ENCODE data around the gene PPFIBP1. TPM values are rescaled to one million over a fixed set of nuclear protein-coding genes. Genes with fewer than 3 reads are reported as not detected.

PPFIBP1 gene
- polyA plus RNA-seq, 1 of the 3 experiments (the other 2 are of a cell fraction) = 55.0 TPM

DNA sequence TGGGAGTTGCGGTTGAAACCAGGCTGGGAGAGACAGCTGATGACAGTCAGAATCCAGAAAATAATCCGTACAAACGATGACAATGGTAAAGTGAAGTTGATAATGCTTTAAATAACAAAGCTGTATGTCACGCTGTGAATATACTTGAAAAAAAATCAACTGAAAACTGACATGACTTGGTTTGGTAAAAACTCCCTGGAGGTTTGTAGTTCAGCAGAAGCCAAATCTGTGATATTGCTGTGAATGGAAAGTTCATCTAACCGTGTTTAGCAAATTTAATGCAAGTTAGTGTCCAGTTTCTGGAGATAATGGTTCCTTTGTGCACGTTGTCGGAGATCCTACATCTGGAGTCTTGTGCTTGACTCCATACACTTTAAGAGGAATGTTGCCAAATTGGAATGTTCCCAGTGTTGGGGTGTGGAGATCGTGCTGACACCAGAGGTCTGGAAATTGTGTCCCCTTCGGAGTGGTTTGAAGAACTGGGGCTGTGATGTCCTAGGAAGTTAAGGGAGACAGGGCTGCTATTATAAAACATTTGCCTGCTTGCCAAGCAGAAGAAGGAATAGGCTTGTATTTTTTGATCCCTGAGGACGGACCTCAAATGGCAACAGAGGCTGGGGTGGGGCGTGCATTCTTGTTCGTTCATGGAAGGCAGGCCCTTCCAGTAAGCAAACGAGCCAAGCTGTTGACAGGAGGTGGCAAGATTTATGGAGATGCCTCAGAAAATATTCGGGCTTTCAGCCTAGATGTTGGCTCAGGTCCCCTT lies 30.6 kb downstream of the PPFIBP1 start:
- H3K4me1 ChIP-seq (ENCODE audit: control insufficient read depth in 1 of 2, insufficient read depth in 2 of 2, low read depth in 1 of 2, low read length in 1 of 2) = peaks cover 11 to 56% of the 10 kb centered on the region in 2 experiments
- ChIA-PET CTCF (interaction anchor here (0.9 kb wide), 1 partner anchor 8 kb away, joined by 3 read pairs; no protein-coding TSS in a partner anchor), POLR2A (no interaction called here)
- H3K27me3 ChIP-seq (ENCODE audit: insufficient read depth) = no peaks in the 10 kb centered on the region
- peak overlapping the region; percentile 52 to 77; a peak in 3 of 4 replicates for H3K27ac ChIP-seq (ENCODE audit: low read depth in 2 of 2, low read length in 1 of 2)
- no peak overlapping the region for H2AFZ ChIP-seq (ENCODE audit: low read depth)
- H3K4me2 ChIP-seq = no peak overlapping the region
- TF ChIP-seq EP300 (IDR thresholded peaks at IDR 0.05; ENCODE audit: borderline replicate concordance in 1 of 2, low read depth in 1 of 2, low read length in 1 of 2) = 0 out of 4 replicates have a peak, but pooled peaks of 1 of the 2 experiments have one; percentile 33
- TF ChIP-seq, protein P1, sequence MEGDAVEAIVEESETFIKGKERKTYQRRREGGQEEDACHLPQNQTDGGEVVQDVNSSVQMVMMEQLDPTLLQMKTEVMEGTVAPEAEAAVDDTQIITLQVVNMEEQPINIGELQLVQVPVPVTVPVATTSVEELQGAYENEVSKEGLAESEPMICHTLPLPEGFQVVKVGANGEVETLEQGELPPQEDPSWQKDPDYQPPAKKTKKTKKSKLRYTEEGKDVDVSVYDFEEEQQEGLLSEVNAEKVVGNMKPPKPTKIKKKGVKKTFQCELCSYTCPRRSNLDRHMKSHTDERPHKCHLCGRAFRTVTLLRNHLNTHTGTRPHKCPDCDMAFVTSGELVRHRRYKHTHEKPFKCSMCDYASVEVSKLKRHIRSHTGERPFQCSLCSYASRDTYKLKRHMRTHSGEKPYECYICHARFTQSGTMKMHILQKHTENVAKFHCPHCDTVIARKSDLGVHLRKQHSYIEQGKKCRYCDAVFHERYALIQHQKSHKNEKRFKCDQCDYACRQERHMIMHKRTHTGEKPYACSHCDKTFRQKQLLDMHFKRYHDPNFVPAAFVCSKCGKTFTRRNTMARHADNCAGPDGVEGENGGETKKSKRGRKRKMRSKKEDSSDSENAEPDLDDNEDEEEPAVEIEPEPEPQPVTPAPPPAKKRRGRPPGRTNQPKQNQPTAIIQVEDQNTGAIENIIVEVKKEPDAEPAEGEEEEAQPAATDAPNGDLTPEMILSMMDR (IDR thresholded peaks at IDR 0.05) = no peak
- TF ChIP-seq, protein P2, sequence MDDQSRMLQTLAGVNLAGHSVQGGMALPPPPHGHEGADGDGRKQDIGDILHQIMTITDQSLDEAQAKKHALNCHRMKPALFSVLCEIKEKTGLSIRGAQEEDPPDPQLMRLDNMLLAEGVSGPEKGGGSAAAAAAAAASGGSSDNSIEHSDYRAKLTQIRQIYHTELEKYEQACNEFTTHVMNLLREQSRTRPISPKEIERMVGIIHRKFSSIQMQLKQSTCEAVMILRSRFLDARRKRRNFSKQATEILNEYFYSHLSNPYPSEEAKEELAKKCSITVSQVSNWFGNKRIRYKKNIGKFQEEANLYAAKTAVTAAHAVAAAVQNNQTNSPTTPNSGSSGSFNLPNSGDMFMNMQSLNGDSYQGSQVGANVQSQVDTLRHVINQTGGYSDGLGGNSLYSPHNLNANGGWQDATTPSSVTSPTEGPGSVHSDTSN (IDR thresholded peaks at IDR 0.05) = peak; percentile 69
- peaks cover 22% of the 10 kb centered on the region for H3F3A ChIP-seq (replicated peaks; ENCODE audit: insufficient read depth)
- H3K36me3 ChIP-seq (replicated peaks in 1 of 2; ENCODE audit: control insufficient read depth in 1 of 2, insufficient read depth in 2 of 2, low read length in 1 of 2) = peaks cover 4 to 11% of the 10 kb centered on the region in 2 experiments
- no peak overlapping the region for H3K4me3 ChIP-seq (ENCODE audit: low read depth in 2 of 2, low read length in 1 of 2)
- peaks cover 100% of the 10 kb centered on the region for H3K79me2 ChIP-seq (ENCODE audit: insufficient read depth)
- H3K9ac ChIP-seq = no peak overlapping the region
- WGBS (ENCODE audit: low lambda C conversion rate) = 80% methylated on average over 14 of the region's 14 CpGs
- no peaks in the 10 kb centered on the region for H3K9me2 ChIP-seq
- no peak for DNase-seq
- H3K9me3 ChIP-seq = no peaks in the 10 kb centered on the region
- no peaks in the 10 kb centered on the region for H4K20me1 ChIP-seq (ENCODE audit: insufficient read depth)

DNA sequence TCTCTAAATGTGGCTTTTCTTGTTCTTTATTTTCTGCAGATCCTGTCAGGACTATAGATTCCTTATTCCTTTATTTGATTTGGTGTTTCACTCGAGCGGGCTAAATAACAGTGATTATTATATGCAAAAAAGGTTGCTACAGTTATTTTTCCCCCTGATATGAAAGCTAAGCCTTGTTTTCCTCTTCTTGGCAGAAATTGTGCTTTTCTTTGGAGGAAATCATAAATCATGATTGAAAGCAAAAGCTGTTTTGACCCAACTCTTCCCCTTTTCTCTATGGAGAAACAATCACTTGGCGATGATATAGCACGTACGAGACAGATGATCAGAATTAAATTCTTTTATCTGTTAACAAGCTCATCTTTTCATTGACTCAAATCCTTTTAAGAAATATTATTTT lies 31.4 kb downstream of the PPFIBP1 start:
- Histone ChIP-seq H3K4me3 (ENCODE audit: low read depth in 2 of 2, low read length in 1 of 2) (no peak overlapping the region), H2AFZ (ENCODE audit: low read depth) (no peak overlapping the region), H3K4me1 (ENCODE audit: control insufficient read depth in 1 of 2, insufficient read depth in 2 of 2, low read depth in 1 of 2, low read length in 1 of 2) (peaks cover 5 to 53% of the 10 kb centered on the region in 2 experiments; a peak in 3 of 4 replicates), H3K79me2 (ENCODE audit: insufficient read depth) (peaks cover 100% of the 10 kb centered on the region), H4K20me1 (ENCODE audit: insufficient read depth) (no peaks in the 10 kb centered on the region), H3K9me2 (no peaks in the 10 kb centered on the region), H3K27ac (ENCODE audit: low read depth in 2 of 2, low read length in 1 of 2) (peak overlapping the region; percentile 52 to 77; a peak in 3 of 4 replicates), H3K9ac (no peak overlapping the region), H3K36me3 (replicated peaks in 1 of 2; ENCODE audit: control insufficient read depth in 1 of 2, insufficient read depth in 2 of 2, low read length in 1 of 2) (peaks cover 2 to 11% of the 10 kb centered on the region in 2 experiments), H3F3A (replicated peaks; ENCODE audit: insufficient read depth) (peaks cover 16% of the 10 kb centered on the region), H3K27me3 (ENCODE audit: insufficient read depth) (no peaks in the 10 kb centered on the region), H3K9me3 (no peaks in the 10 kb centered on the region), H3K4me2 (no peak overlapping the region)
- POLR2A ChIA-PET = no interaction called here
- WGBS (ENCODE audit: low lambda C conversion rate) = 89% methylated on average over 5 of the region's 5 CpGs
- CTCF ChIA-PET = interaction anchor here (0.9 kb wide), 2 partner anchors 9 to 97 kb away, joined by 3 read pairs; no protein-coding TSS in a partner anchor
- TF ChIP-seq, protein P3, sequence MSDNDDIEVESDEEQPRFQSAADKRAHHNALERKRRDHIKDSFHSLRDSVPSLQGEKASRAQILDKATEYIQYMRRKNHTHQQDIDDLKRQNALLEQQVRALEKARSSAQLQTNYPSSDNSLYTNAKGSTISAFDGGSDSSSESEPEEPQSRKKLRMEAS (IDR thresholded peaks at IDR 0.05; ENCODE audit: low read depth) = no peak
- no peak for TF ChIP-seq GABPA (IDR thresholded peaks at IDR 0.05; ENCODE audit: low read depth)
- no peak for TF ChIP-seq GATA2 (CRISPR knock-in tag; IDR thresholded peaks at IDR 0.05)
- no peak for TF ChIP-seq TCF12 (IDR thresholded peaks at IDR 0.05)
- no peak for TF ChIP-seq RAD21 (IDR thresholded peaks at IDR 0.05; ENCODE audit: low read length)
- TF ChIP-seq TAF1 (IDR thresholded peaks at IDR 0.05; ENCODE audit: borderline replicate concordance, low read depth, low read length) = no peak
- 0 out of 4 replicates have a peak, but pooled peaks of 1 of the 2 experiments have one; percentile 5 for TF ChIP-seq EP300 (IDR thresholded peaks at IDR 0.05; ENCODE audit: borderline replicate concordance in 1 of 2, low read depth in 1 of 2, low read length in 1 of 2)
- no peak for TF ChIP-seq MXI1 (IDR thresholded peaks at IDR 0.05; ENCODE audit: low read depth, low read length)
- no peak for TF ChIP-seq NRF1 (IDR thresholded peaks at IDR 0.05; ENCODE audit: low read depth, low read length)
- no peak for TF ChIP-seq NFIC (IDR thresholded peaks at IDR 0.05; ENCODE audit: borderline replicate concordance)
- no peak for TF ChIP-seq FOSL2 (IDR thresholded peaks at IDR 0.05; ENCODE audit: borderline replicate concordance, low read depth)
- no peak for TF ChIP-seq MEF2A (IDR thresholded peaks at IDR 0.05; ENCODE audit: borderline replicate concordance, low read depth)
- no peak for TF ChIP-seq FOXJ3 (CRISPR knock-in tag; IDR thresholded peaks at IDR 0.05)
- TF ChIP-seq SIN3A (IDR thresholded peaks at IDR 0.05; ENCODE audit: borderline replicate concordance, low read depth, low read length) = no peak
- TF ChIP-seq, protein P2 (IDR thresholded peaks at IDR 0.05) = peak; percentile 20; the same call in 1 of the 2 replicates
- TF ChIP-seq YY1 (IDR thresholded peaks at IDR 0.05; ENCODE audit: low read depth) = no peak
- no peak for TF ChIP-seq TEAD4 (IDR thresholded peaks at IDR 0.05; ENCODE audit: borderline replicate concordance, insufficient read depth)
- DNase-seq = no peak

All from SK-N-SH (cell line).